Keratinocyte (primary cell): ENCODE results near the gene HOXC12.

ENCODE experiments used
- EZH2 ChIP-seq: IDR thresholded peaks from one replicate; pipeline ENCODE4 v1.6.1; 2012; ENCODE audit warnings: inconsistent platforms, mild to moderate bottlenecking, low read length, moderate library complexity
- TF ChIP-seq, protein P1 (sequence below), 3 experiments: IDR thresholded peaks in 1 of 3; conservative IDR thresholded peaks in 1 of 3; optimal IDR thresholded peaks in 1 of 3; 2 replicates in 2 of 3; 3 replicates in 1 of 3; pipeline versions ENCODE3 to v1.5.1; 2011; ENCODE audit warnings: low read length in 3 of 3, mild to moderate bottlenecking in 3 of 3, moderate library complexity in 2 of 3, control low read depth in 1 of 3, inconsistent platforms in 1 of 3; ENCODE audit not compliant: insufficient read depth in 2 of 3; ENCODE audit errors: extremely low read depth in 1 of 3

- TF ChIP-seq, protein P1, sequence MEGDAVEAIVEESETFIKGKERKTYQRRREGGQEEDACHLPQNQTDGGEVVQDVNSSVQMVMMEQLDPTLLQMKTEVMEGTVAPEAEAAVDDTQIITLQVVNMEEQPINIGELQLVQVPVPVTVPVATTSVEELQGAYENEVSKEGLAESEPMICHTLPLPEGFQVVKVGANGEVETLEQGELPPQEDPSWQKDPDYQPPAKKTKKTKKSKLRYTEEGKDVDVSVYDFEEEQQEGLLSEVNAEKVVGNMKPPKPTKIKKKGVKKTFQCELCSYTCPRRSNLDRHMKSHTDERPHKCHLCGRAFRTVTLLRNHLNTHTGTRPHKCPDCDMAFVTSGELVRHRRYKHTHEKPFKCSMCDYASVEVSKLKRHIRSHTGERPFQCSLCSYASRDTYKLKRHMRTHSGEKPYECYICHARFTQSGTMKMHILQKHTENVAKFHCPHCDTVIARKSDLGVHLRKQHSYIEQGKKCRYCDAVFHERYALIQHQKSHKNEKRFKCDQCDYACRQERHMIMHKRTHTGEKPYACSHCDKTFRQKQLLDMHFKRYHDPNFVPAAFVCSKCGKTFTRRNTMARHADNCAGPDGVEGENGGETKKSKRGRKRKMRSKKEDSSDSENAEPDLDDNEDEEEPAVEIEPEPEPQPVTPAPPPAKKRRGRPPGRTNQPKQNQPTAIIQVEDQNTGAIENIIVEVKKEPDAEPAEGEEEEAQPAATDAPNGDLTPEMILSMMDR (optimal IDR thresholded peaks at IDR 0.05 in 1 of 3, IDR thresholded peaks at IDR 0.05 in 1 of 3, conservative IDR thresholded peaks at IDR 0.05 in 1 of 3; ENCODE audit: extremely low read depth in 1 of 3, insufficient read depth in 2 of 3, low read length in 3 of 3) = no peak
- no peak for TF ChIP-seq EZH2
Measured at GRCh38 chr12:53975064-53975471, 20.4 kb downstream of the HOXC12 start.
